Measurements from ENCODE around the gene PRTFDC1. TPM values are rescaled to one million over a fixed set of nuclear protein-coding genes. Genes with fewer than 3 reads are reported as not detected.
A peak's percentile ranks its signal among the peaks of the same experiment; 100 is the strongest.

The PRTFDC1 gene
- total and polyA plus RNA-seq, 8 donors, result 1.2 to 21.6 (median 12.4) TPM; not detected in 1

- TF ChIP-seq EP300 (IDR thresholded peaks at IDR 0.05) (no peak), CTCF (IDR thresholded peaks at IDR 0.05) (no peak), POLR2AphosphoS5 (IDR thresholded peaks at IDR 0.05) (no peak), POLR2A (IDR thresholded peaks at IDR 0.05) (no peak)
- Histone ChIP-seq H3K4me1 (peaks cover 3 to 36% (median 22%) of the 10 kb centered on the region in 4 donors), H3K4me3 (no peak overlapping the region), H3K9me3 (no peaks in the 10 kb centered on the region), H3K27ac (peak overlapping the region in 2 of 5 donors; percentile 39 to 41), H3K36me3 (no peaks in the 10 kb centered on the region), H3K27me3 (no peaks in the 10 kb centered on the region)
- intact Hi-C loops (cut with DNase I; ENCODE audit: low total_unique reads), result no loop called here
- no peak for DNase-seq
- WGBS, 5 donors, result 85 to 91% (median 89%) methylated on average over 3 of the region's 3 CpGs
Observed at GRCh38 chr10:24872790-24873182, 79.6 kb downstream of the PRTFDC1 start.

GRCh38 chr10:24872049-24872789, 80.2 kb downstream of the PRTFDC1 start:
- 63 to 77% (median 77%) methylated on average over 6 of the region's 6 CpGs for WGBS, 5 donors

GRCh38 chr10:24871011-24871935, 81.1 kb downstream of the PRTFDC1 start:
- Histone ChIP-seq H3K9me3 (no peaks in the 10 kb centered on the region), H3K27ac (peak overlapping the region in 1 of 5 donors; percentile 37), H3K4me3 (no peak overlapping the region), H3K4me1 (peaks cover 3 to 51% (median 29%) of the 10 kb centered on the region in 4 donors), H3K27me3 (no peaks in the 10 kb centered on the region), H3K36me3 (no peaks in the 10 kb centered on the region)
- 50 to 59% (median 52%) methylated on average over 13 of the region's 13 CpGs for WGBS, 5 donors
- TF ChIP-seq EP300 (IDR thresholded peaks at IDR 0.05) (no peak), POLR2AphosphoS5 (IDR thresholded peaks at IDR 0.05) (no peak), CTCF (IDR thresholded peaks at IDR 0.05) (no peak), POLR2A (IDR thresholded peaks at IDR 0.05) (no peak)
- DNase-seq, result no peak
- intact Hi-C loops (cut with DNase I; ENCODE audit: low total_unique reads), result no loop called here

More at GRCh38 chr10:24872049-24872789, 80.2 kb downstream of the PRTFDC1 start:
- no peak for TF ChIP-seq CTCF (IDR thresholded peaks at IDR 0.05)
- no peak for TF ChIP-seq POLR2AphosphoS5 (IDR thresholded peaks at IDR 0.05)
- TF ChIP-seq EP300 (IDR thresholded peaks at IDR 0.05), result no peak
- TF ChIP-seq POLR2A (IDR thresholded peaks at IDR 0.05), result no peak
- Histone ChIP-seq H3K4me1 (peaks cover 3 to 41% (median 24%) of the 10 kb centered on the region in 4 donors), H3K9me3 (no peaks in the 10 kb centered on the region), H3K27me3 (no peaks in the 10 kb centered on the region), H3K4me3 (no peak overlapping the region), H3K36me3 (no peaks in the 10 kb centered on the region), H3K27ac (peak overlapping the region in 1 of 5 donors; percentile 37)
- intact Hi-C loops (cut with DNase I; ENCODE audit: low total_unique reads), result no loop called here
- DNase-seq, result peak in 1 of 2 donors; percentile 59

GRCh38 chr10:24869354-24870015, 82.9 kb downstream of the PRTFDC1 start:
- no peaks in the 10 kb centered on the region for H3K9me3 ChIP-seq
- H3K27ac ChIP-seq, result no peak overlapping the region
- peak in 1 of 2 donors; percentile 29 for DNase-seq
- H3K36me3 ChIP-seq, result no peaks in the 10 kb centered on the region
- TF ChIP-seq POLR2A (IDR thresholded peaks at IDR 0.05), result no peak
- WGBS, 5 donors, result 15 to 35% (median 26%) methylated on average over 2 of the region's 2 CpGs
- peaks cover 3 to 51% (median 29%) of the 10 kb centered on the region in 4 donors for H3K4me1 ChIP-seq
- intact Hi-C loops (cut with DNase I; ENCODE audit: low total_unique reads), result no loop called here
- no peak overlapping the region for H3K4me3 ChIP-seq
- H3K27me3 ChIP-seq, result no peaks in the 10 kb centered on the region
